Activated T-cell treated with anti-CD3 and anti-CD28 coated beads, Interleukin-2, amount 50 U/mL, for 24 hours (primary cell): ENCODE results near the gene EIF2A.
A peak's percentile ranks its signal among the peaks of the same experiment; 100 is the strongest.

Source experiments
- DNase-seq: peaks from one replicate; pipeline ENCODE4 v3.0.0-alpha.2; 2020
- H3K27ac Mint-ChIP-seq: 2 replicates; pipeline ENCODE4 v1.8.0; 2020; ENCODE audit warnings: mild to moderate bottlenecking, mixed read lengths
- H3K27me3 Mint-ChIP-seq: 2 replicates; pipeline ENCODE4 v1.8.0; 2020; ENCODE audit warnings: mixed read lengths
- H3K36me3 Mint-ChIP-seq: 2 replicates; pipeline ENCODE4 v1.8.0; 2020; ENCODE audit warnings: low read depth, mixed read lengths
- H3K4me1 Mint-ChIP-seq: 2 replicates; pipeline ENCODE4 v1.8.0; 2020; ENCODE audit warnings: low read depth, mixed read lengths
- H3K4me3 Mint-ChIP-seq: 2 replicates; pipeline ENCODE4 v1.8.0; 2020; ENCODE audit warnings: mild to moderate bottlenecking, moderate library complexity, mixed read lengths
- H3K9me3 Mint-ChIP-seq: 2 replicates; pipeline ENCODE4 v1.8.0; 2020; ENCODE audit warnings: mixed read lengths

Gene EIF2A

DNA sequence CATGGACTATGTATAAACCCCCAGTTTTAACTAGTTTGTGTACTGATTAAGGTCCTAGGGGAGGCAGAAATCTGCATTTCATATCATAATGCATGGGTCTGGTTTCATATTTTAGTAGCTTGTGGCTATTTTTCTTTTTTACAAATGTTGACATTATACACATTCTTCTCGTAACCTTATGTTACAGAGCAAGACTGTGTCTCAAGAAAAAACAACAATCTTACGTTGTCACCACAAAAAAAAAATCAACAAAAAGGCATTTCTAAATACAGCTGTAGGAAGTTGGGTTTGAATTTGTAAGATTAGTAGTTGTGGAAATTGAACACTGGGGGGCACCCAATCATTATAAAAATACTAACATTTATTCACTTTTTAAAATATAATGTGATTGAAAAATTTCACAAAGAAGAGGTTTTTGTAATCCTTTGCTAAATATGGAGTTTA lies 18.2 kb upstream of the EIF2A start:
- H3K27ac Mint-ChIP-seq: no peak overlapping the region
- peaks cover 10% of the 10 kb centered on the region for H3K4me1 Mint-ChIP-seq
- H3K27me3 Mint-ChIP-seq: no peaks in the 10 kb centered on the region
- H3K9me3 Mint-ChIP-seq: no peaks in the 10 kb centered on the region
- H3K36me3 Mint-ChIP-seq: no peaks in the 10 kb centered on the region
- no peak overlapping the region for H3K4me3 Mint-ChIP-seq
- DNase-seq: no peak

DNA sequence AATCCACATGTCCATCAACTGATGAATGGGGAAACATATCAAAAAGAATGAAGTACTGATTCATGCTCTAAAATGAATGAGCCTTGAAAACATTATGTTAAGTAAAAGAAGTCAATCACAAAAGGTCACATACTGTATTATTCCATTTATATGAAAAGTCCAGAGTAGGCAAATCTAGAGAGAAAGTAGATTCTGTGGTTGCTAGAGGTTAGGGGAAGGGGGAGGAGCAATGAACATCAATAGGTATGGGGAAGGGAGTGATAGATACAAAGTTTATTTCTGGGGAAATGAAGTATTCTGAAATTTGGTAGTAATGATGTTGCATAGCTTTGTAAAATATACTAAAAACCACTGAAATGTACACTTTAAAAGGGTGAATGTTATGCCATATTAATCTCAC lies 14.8 kb upstream of the EIF2A start:
- no peaks in the 10 kb centered on the region for H3K27me3 Mint-ChIP-seq
- no peaks in the 10 kb centered on the region for H3K9me3 Mint-ChIP-seq
- no peak overlapping the region for H3K27ac Mint-ChIP-seq
- DNase-seq: no peak
- peaks cover 2% of the 10 kb centered on the region for H3K36me3 Mint-ChIP-seq
- H3K4me3 Mint-ChIP-seq: no peak overlapping the region
- peaks cover 10% of the 10 kb centered on the region for H3K4me1 Mint-ChIP-seq

DNA sequence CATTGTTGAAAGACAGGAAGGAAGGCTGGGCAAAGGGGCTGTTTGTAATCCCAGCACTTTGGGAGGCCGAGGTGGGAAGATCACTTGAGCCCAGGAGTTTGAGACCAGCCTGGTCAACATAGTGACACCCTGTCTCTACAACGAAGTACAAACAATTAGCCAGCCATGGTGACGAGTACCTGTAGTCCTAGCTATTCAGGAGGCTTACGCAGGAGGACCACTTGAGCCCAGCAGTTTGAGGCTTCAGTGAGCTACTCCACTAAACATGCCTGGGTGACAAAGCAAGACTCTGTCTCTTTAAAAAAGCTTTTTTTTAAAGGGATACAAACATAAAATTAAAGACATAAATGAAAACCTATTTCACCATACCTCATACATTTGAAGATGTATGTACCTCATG lies 11.4 kb upstream of the EIF2A start:
- Mint-ChIP-seq H3K9me3 (no peaks in the 10 kb centered on the region), H3K4me3 (no peak overlapping the region), H3K27ac (no peak overlapping the region), H3K27me3 (no peaks in the 10 kb centered on the region), H3K4me1 (peaks cover 6% of the 10 kb centered on the region), H3K36me3 (peaks cover 8% of the 10 kb centered on the region)
- DNase-seq: no peak

DNA sequence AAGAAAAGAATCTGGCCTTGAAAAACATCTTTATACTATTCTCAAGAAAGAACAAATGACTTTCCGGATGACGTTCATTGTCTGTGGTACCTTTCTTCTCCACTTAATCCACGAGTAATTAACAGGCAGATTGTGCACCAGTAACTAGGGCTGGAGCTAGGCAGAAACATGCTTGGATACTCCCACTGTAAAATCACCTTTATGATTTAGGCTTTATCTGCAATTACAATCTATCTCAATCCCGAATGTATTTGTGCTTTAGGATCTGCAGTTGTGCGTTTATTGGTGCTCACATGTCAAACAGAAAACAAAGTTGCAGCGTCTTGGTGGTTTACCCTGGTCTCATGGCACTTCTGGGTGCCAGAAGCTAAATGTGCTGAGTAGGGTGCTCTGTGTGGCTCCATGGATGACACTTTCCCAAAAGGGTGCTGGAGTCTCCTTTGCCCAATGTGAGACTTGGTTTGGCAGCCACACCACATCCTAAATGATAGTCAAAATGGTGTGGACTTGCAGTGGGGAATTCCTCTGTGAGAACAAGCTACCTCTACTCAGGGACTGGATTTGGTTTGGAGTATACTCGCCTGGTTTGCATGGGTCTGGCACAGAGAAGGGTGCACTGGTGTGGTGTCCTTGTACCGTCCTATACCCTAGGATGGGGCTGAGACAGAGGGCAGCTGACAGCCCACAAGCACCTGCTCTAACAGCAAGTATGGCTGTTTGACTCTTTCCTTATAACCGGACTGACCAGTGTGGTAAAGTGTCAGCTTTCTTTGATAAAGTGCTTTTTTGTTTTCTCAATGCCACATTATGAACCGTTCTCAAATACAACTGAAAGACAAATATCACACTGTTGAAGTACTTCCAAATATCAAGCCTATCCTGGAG lies 8.0 kb upstream of the EIF2A start:
- no peak overlapping the region for H3K27ac Mint-ChIP-seq
- H3K4me3 Mint-ChIP-seq: no peak overlapping the region
- no peak for DNase-seq
- H3K27me3 Mint-ChIP-seq: no peaks in the 10 kb centered on the region
- H3K9me3 Mint-ChIP-seq: no peaks in the 10 kb centered on the region
- peaks cover 35% of the 10 kb centered on the region for H3K36me3 Mint-ChIP-seq
- peaks cover 25% of the 10 kb centered on the region for H3K4me1 Mint-ChIP-seq

DNA sequence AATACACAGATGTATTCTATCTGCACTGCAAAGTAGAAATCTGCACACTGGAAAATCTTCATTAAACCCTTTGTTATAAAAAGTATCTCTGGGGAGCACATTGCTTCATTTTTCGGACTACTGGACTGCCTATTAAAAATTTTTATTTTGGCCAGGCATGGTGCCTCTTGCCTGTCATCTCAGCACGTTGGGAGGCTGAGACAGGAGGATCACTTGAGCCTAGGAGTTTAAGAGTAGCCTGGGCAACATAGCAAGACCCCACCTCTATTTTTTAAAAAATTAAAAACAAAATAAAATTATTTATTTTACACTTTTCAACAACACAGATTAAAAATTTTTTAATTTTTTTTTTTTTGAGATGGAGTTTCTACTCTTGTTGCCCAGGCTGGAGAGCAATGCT lies 6.3 kb upstream of the EIF2A start:
- Mint-ChIP-seq H3K4me3 (no peak overlapping the region), H3K27me3 (no peaks in the 10 kb centered on the region), H3K4me1 (peaks cover 39% of the 10 kb centered on the region), H3K36me3 (peaks cover 49% of the 10 kb centered on the region), H3K27ac (no peak overlapping the region), H3K9me3 (no peaks in the 10 kb centered on the region)
- no peak for DNase-seq

DNA sequence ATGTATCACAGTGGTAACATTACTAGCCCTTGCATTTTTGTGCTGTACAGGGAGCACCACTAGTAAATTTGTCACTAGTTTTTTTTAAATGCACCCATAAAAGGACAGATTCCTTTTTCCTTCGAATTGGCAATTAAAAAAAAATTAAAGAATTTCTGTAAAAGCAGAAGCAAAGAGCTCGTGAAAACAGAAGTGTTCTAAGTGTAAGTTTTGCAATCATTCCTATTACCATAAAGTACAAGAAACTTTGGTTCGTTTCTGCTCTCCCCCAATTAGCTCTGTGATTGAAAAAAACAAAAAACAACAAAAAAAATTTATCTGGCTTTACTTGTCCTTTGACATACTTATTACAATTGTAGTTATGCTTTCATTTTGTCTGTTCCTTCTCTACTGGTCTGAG lies 5.6 kb upstream of the EIF2A start:
- peak overlapping the region; percentile 73 for H3K27ac Mint-ChIP-seq
- H3K36me3 Mint-ChIP-seq: peaks cover 56% of the 10 kb centered on the region
- no peaks in the 10 kb centered on the region for H3K27me3 Mint-ChIP-seq
- no peak for DNase-seq
- no peak overlapping the region for H3K4me3 Mint-ChIP-seq
- peaks cover 41% of the 10 kb centered on the region for H3K4me1 Mint-ChIP-seq
- H3K9me3 Mint-ChIP-seq: no peaks in the 10 kb centered on the region

DNA sequence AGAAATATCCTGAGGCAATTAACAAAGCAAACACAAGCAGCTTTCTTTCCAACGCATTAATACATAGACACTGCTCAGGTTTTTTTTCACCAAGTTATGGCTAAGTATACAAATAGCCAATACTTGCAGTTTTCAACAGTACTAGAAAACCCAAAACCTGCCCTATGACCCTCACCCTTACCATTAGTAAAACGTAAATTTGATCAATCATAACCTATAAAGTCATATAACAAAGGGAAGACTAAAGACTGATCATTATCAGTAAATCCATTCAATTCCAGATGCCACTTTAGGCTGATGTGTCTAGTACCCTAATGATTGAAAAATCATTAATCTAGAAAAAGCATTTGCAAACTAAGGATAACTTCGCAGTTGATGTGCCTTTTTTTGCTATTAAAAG lies 3.5 kb upstream of the EIF2A start:
- Mint-ChIP-seq H3K4me1 (peaks cover 48% of the 10 kb centered on the region), H3K27me3 (no peaks in the 10 kb centered on the region), H3K27ac (peak overlapping the region; percentile 99), H3K9me3 (no peaks in the 10 kb centered on the region), H3K36me3 (peaks cover 72% of the 10 kb centered on the region), H3K4me3 (peak overlapping the region; percentile 91)
- DNase-seq: no peak

DNA sequence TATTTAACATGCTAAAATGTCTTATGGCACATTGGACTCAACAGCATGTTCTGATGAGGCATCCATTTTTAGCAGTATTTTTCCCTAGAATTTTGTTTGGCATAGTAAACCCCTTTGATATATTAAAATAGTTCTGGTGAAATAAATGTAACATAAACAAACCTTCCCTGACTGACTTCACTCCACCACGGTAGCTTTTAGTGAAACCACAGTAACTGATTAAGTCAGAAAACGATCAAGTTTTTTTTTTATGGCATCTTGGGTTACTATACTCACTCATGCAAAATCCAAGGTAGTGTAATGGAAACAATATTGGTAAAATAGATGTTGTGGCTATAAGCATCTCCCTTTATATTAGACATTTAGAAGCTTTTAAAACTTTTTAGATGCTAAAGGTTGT lies 3.1 kb upstream of the EIF2A start:
- no peaks in the 10 kb centered on the region for H3K9me3 Mint-ChIP-seq
- no peak for DNase-seq
- H3K27ac Mint-ChIP-seq: peak overlapping the region; percentile 99
- H3K36me3 Mint-ChIP-seq: peaks cover 76% of the 10 kb centered on the region
- peaks cover 52% of the 10 kb centered on the region for H3K4me1 Mint-ChIP-seq
- peak overlapping the region; percentile 91 for H3K4me3 Mint-ChIP-seq
- no peaks in the 10 kb centered on the region for H3K27me3 Mint-ChIP-seq

DNA sequence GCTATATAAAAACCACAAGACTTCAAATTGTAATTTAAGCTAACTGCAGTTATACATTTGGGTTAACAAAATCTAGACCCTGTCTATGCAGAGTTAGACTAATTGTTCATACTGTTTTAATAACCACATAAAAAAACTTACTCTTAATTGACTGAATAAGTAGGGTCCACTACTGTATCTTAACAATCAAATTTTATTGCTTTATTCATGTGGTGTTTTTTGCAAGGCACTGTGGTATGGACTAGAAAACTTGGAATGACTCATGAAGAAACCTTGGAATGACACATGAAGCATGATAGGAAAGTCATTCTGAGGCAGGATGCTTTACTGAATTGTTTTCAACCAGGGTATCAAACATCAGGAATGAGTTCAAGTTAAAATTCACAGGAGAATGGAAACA lies 2.5 kb upstream of the EIF2A start:
- H3K9me3 Mint-ChIP-seq: no peaks in the 10 kb centered on the region
- H3K4me3 Mint-ChIP-seq: peak overlapping the region; percentile 91
- H3K36me3 Mint-ChIP-seq: peaks cover 81% of the 10 kb centered on the region
- peak overlapping the region; percentile 99 for H3K27ac Mint-ChIP-seq
- H3K4me1 Mint-ChIP-seq: peaks cover 56% of the 10 kb centered on the region
- DNase-seq: no peak
- no peaks in the 10 kb centered on the region for H3K27me3 Mint-ChIP-seq

DNA sequence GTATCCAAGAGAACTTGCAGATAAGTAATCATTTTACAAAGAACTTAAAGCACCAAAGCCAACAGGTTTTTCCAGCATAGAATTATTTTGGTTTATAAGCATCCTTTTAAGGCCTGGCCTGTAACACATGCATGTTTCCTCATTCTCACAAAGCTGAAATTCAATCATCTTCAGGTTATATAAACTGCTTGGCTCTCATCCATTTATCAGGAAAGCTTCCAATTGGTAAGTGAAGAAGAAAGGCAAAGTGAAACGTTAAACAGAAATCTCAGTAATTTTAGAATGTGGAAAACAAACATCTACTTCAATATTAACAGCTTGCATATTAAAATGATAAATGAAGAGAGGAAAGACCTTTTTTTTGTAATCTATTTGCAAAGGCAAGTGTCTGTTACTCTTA lies 1.9 kb upstream of the EIF2A start:
- H3K27ac Mint-ChIP-seq: peak overlapping the region; percentile 99
- H3K36me3 Mint-ChIP-seq: peaks cover 84% of the 10 kb centered on the region
- no peaks in the 10 kb centered on the region for H3K27me3 Mint-ChIP-seq

DNA sequence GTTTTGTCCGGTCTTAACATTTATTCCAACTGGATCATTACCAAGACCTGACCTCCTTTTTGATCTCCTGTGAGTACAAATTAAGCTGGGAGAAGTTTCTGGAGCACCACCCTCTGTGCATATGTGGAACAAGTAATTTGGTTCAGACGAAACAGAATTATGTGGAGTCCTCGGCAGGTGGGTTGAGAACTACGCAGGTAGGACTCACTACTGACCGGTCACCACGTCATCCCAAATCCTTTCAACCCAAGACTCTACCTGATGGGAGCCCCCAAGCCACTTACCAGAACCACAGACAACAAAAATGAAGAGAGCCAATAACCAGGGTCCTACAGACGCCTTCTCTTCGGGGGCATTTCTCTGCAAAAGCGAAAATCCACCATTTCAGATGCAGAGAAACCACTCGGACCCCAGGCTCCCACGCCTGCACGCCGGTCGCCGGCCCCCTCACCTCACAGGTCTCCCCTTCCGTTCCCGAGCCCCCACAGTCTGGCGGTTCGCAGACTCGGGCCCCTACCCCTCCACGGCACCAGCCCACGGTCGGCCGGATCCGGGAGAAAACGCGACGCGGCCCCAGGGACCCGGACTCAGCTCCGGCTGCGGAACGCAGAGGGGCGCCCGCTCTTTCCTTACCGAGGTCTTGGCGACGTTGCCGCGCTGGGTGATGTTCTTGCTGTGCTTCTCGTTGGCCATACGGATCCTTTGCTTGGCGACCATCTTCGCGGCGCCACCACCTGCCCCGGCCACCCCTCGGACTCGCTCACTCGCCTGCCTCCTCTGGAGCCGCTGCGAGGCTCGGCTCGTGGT lies 965 bp upstream of the EIF2A start:
- H3K4me1 Mint-ChIP-seq: peaks cover 68% of the 10 kb centered on the region
- peaks cover 86% of the 10 kb centered on the region for H3K36me3 Mint-ChIP-seq
- H3K27me3 Mint-ChIP-seq: no peaks in the 10 kb centered on the region
- H3K27ac Mint-ChIP-seq: peak overlapping the region; percentile 99
- no peaks in the 10 kb centered on the region for H3K9me3 Mint-ChIP-seq
- DNase-seq: no peak
- peak overlapping the region; percentile 91 for H3K4me3 Mint-ChIP-seq

More for the DNA sequence above, 1.9 kb upstream of the EIF2A start:
- peaks cover 61% of the 10 kb centered on the region for H3K4me1 Mint-ChIP-seq
- H3K9me3 Mint-ChIP-seq: no peaks in the 10 kb centered on the region
- H3K4me3 Mint-ChIP-seq: peak overlapping the region; percentile 91
- DNase-seq: no peak

DNA sequence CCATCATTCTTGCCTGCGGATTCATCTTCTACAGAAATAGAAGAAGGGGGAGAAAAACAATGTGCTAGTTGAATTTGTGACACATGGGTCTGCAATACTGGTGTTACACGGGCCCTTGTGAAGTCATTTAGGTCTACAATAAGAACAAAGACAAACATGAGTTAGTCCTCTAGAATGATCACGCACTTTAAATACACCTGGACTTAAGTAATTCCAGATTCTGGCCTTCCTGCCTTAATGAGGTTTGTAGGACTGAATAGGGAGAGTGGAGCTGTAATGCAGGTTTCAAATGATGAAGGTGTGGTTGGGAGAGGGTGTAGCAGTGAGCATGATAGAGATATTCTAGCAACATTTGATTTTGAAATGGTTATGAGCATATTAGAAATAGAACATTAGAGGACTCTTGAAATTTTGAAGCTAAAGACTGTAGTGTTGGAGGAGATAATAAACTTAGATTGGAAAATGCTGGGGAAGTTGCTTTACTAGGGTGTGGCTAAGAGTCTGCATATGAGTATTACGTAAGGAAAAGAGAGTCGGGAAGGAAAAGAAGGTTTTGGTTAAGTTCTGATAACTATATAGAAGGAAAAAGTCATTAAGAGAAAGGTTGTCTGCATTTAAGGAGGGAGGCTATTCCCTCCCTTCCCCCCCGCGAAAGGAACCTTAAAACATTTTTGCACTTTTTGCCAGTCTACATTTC lies 606 bp downstream of the EIF2A start:
- DNase-seq: no peak

DNA sequence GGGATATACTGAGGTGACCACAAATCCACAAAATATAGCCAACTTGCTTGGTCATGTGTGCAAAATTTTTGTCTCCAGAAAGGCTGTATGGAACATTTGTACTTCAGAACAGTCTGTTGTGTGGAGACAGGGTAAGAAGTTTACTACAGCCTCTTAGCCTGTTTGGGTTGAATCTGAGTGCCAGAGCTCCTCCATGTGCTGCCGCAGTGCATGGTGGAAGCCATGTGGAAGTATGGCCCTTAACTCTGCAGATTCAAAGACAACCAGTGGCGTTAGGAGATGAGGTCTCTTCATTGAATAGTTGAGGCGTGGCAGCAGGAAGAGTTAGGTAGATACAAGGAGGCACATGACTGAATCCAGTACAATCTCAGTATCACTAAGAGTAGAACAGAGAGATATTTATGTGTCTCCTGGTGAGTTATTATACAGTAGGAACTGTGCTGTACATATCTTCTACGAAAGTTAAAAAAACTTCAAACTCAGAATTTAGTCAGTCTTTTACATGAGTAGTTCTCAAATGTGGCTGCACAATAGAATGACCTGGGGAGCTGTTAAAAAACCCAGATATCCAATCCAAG lies 9.4 kb downstream of the EIF2A start:
- no peaks in the 10 kb centered on the region for H3K27me3 Mint-ChIP-seq
- peaks cover 83% of the 10 kb centered on the region for H3K36me3 Mint-ChIP-seq
- H3K4me3 Mint-ChIP-seq: no peak overlapping the region
- peaks cover 44% of the 10 kb centered on the region for H3K4me1 Mint-ChIP-seq
- no peaks in the 10 kb centered on the region for H3K9me3 Mint-ChIP-seq
- no peak for DNase-seq
- H3K27ac Mint-ChIP-seq: peak overlapping the region; percentile 69

More for the DNA sequence above, 606 bp downstream of the EIF2A start:
- Mint-ChIP-seq H3K4me1 (peaks cover 64% of the 10 kb centered on the region), H3K36me3 (peaks cover 84% of the 10 kb centered on the region), H3K4me3 (peak overlapping the region; percentile 91), H3K27me3 (no peaks in the 10 kb centered on the region), H3K9me3 (no peaks in the 10 kb centered on the region), H3K27ac (peak overlapping the region; percentile 99)

DNA sequence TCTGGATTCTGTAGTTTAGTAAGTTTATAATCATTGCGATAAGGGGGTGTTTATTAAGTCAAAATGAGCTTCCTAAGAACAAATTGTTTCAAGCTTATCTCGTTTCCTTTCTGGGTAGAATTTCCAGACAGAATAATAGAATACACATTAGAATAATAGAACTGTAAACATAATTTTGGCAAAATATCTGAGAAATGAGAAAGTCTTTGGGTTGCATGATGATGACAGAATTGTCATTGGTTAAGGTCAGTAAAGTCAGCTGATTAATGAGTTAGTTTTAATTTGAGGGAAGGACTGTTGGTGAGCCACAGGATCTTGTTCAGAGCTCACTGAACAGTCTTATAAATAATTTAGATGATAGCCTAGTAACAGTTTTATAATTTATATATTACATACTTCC lies 10.2 kb downstream of the EIF2A start:
- Mint-ChIP-seq H3K4me3 (no peak overlapping the region), H3K27ac (no peak overlapping the region), H3K4me1 (peaks cover 40% of the 10 kb centered on the region), H3K36me3 (peaks cover 83% of the 10 kb centered on the region), H3K27me3 (no peaks in the 10 kb centered on the region), H3K9me3 (no peaks in the 10 kb centered on the region)
- DNase-seq: no peak
